Gastrocnemius medialis (tissue), 4 donors: ENCODE data around the gene NCAPG2. TPM values are rescaled to one million over a fixed set of nuclear protein-coding genes. Genes with fewer than 3 reads are reported as not detected.

Experiments
- ATAC-seq, 2 donors: fragments of 150-250 bp; one replicate each; pipeline ENCODE4 v1.9.1; 2016
- DNase-seq, 2 donors: peaks; one replicate each; pipeline ENCODE4 v3.0.0-alpha.2; 2019
- H3K27ac ChIP-seq, 4 donors: fragments of 200-600 bp; sonication (generic); 1 replicate in 1 of 4; 2 replicates in 3 of 4; pipeline ENCODE4 v1.5.1; 2016 to 2018; ENCODE audit warnings: mild to moderate bottlenecking in 2 of 4, moderate library complexity in 1 of 4
- H3K27me3 ChIP-seq, 3 donors: fragments of 200-600 bp; sonication (generic) in 2 of 3; 1 replicate in 1 of 3; 2 replicates in 2 of 3; pipeline versions ENCODE4 v1.5.1 to v1.6.0; 2016 to 2019; ENCODE audit warnings: mild to moderate bottlenecking in 1 of 3, moderate library complexity in 1 of 3
- H3K36me3 ChIP-seq, 2 donors: fragments of 200-600 bp; sonication (generic) in 1 of 2; one replicate each; pipeline ENCODE4 v1.5.1; 2017 to 2018
- H3K4me1 ChIP-seq, 2 donors: fragments of 200-600 bp; sonication (generic) in 1 of 2; one replicate each; pipeline ENCODE4 v1.5.1; 2016 to 2017; ENCODE audit warnings: mild to moderate bottlenecking in 2 of 2
- H3K4me3 ChIP-seq, 4 donors: fragments of 200-600 bp; sonication (generic) in 3 of 4; 1 replicate in 1 of 4; 2 replicates in 3 of 4; pipeline ENCODE4 v1.5.1; 2016 to 2019; ENCODE audit warnings: mild to moderate bottlenecking in 2 of 4
- H3K9me3 ChIP-seq, 3 donors: fragments of 200-600 bp; sonication (generic) in 2 of 3; 1 replicate in 1 of 3; 2 replicates in 2 of 3; pipeline ENCODE4 v1.5.1; 2016 to 2019
- POLR2A ChIP-seq, 2 donors: fragments of 450-650 bp; IDR thresholded peaks; one replicate each; pipeline ENCODE4 v1.6.1; 2017; ENCODE audit warnings: antibody characterized with exemption in 2 of 2, mild to moderate bottlenecking in 2 of 2, moderate library complexity in 2 of 2
- in situ Hi-C, 4 donors: fragments of 200-750 bp; cut with MboI; loops; one replicate each; pipeline versions ENCODE4 v1.15.0 to v1.8.0; 2017; ENCODE audit warnings: low sequenced_read_pairs in 4 of 4
- intact Hi-C: fragments of 100-400 bp; cut with DNase I; formaldehyde crosslinking; loops from one replicate; pipeline ENCODE4 v1.15.1; 2023; ENCODE audit warnings: low total_unique reads
- total RNA-seq, 4 donors: library from RNA; depleted of rRNA; stranded (reverse); fragments of >200 nt; gene quantifications; one replicate each; pipeline versions ENCODE4 v1.1.0 to v1.2.3, GENCODE V29; 2016
- TF ChIP-seq, protein P1 (sequence below), 5 experiments: fragments of 450-650 bp in 3 of 5; fragments of 200-600 bp in 2 of 5; sonication (generic) in 2 of 5; IDR thresholded peaks in 4 of 5; conservative IDR thresholded peaks in 1 of 5; 1 replicate in 4 of 5; 2 replicates in 1 of 5; pipeline ENCODE4 v1.5.1; 2016 to 2019; ENCODE audit warnings: antibody characterized with exemption in 5 of 5, mild to moderate bottlenecking in 3 of 5, moderate library complexity in 3 of 5

Gene NCAPG2
- total RNA-seq, 4 donors from 2014 or later: 3.0 to 4.5 (median 3.9) TPM

DNA sequence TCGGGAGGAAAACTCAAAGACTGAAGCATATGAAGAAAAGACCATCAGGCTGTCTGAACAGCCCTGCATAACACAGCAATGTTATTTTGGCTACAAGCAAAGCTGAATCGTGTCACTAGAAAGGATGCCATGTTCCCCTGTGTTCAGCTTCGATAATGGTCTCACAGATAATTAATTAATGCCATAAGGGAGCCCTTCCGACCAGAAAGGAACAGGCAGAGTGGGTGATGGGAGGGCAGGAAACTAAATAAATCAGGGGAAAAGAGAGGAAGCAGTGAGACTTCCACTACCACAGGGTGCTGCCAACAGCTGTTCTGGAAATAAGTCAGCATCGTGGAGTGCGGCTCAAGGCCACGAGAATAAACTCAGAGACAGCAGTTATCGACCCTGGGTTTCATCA lies 120.2 kb downstream of the NCAPG2 start:
- TF ChIP-seq, protein P1, sequence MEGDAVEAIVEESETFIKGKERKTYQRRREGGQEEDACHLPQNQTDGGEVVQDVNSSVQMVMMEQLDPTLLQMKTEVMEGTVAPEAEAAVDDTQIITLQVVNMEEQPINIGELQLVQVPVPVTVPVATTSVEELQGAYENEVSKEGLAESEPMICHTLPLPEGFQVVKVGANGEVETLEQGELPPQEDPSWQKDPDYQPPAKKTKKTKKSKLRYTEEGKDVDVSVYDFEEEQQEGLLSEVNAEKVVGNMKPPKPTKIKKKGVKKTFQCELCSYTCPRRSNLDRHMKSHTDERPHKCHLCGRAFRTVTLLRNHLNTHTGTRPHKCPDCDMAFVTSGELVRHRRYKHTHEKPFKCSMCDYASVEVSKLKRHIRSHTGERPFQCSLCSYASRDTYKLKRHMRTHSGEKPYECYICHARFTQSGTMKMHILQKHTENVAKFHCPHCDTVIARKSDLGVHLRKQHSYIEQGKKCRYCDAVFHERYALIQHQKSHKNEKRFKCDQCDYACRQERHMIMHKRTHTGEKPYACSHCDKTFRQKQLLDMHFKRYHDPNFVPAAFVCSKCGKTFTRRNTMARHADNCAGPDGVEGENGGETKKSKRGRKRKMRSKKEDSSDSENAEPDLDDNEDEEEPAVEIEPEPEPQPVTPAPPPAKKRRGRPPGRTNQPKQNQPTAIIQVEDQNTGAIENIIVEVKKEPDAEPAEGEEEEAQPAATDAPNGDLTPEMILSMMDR (IDR thresholded peaks at IDR 0.05 in 4 of 5, conservative IDR thresholded peaks at IDR 0.05 in 1 of 5): no peak
- no peak for TF ChIP-seq POLR2A (IDR thresholded peaks at IDR 0.05)
- H3K4me1 ChIP-seq: peaks cover 0 to 6% of the 10 kb centered on the region in 2 donors
- no peak overlapping the region for H3K4me3 ChIP-seq
- in situ Hi-C loops (no loop called here), intact Hi-C loops (no loop called here)
- H3K27me3 ChIP-seq: peaks cover 44 to 59% (median 55%) of the 10 kb centered on the region in 3 donors
- H3K27ac ChIP-seq: no peak overlapping the region
- no peaks in the 10 kb centered on the region for H3K9me3 ChIP-seq
- no peak for ATAC-seq
- no peak for DNase-seq
- no peaks in the 10 kb centered on the region for H3K36me3 ChIP-seq

DNA sequence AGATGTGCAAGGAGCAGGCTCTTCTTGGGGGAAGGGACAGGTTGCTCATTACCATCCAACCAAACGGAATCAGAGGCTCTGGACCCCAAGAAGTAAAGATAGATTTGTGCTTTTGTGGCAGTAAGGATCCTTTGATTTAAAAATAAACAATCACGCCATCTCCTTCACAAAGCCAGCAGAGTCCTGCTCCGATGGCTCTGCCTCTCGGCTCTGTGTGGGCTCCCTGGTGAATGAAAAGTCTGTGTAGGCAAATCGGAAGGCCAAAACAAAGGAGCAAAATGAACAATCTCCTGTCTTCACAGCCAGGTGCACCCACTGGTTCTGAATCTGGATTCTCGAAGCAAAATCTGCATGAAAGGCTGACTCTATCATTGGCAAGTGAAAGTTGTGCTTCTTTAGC lies 120.8 kb downstream of the NCAPG2 start:
- in situ Hi-C loops: no loop called here
- peaks cover 44 to 56% (median 55%) of the 10 kb centered on the region in 3 donors for H3K27me3 ChIP-seq
- no peak overlapping the region for H3K4me3 ChIP-seq
- peaks cover 0 to 6% of the 10 kb centered on the region in 2 donors for H3K4me1 ChIP-seq
- no peak for TF ChIP-seq POLR2A (IDR thresholded peaks at IDR 0.05)
- TF ChIP-seq, protein P1 (IDR thresholded peaks at IDR 0.05 in 4 of 5, conservative IDR thresholded peaks at IDR 0.05 in 1 of 5): no peak
- intact Hi-C loops: no loop called here
- ATAC-seq (no peak), DNase-seq (no peak)
- no peaks in the 10 kb centered on the region for H3K36me3 ChIP-seq
- no peaks in the 10 kb centered on the region for H3K9me3 ChIP-seq
- H3K27ac ChIP-seq: no peak overlapping the region

DNA sequence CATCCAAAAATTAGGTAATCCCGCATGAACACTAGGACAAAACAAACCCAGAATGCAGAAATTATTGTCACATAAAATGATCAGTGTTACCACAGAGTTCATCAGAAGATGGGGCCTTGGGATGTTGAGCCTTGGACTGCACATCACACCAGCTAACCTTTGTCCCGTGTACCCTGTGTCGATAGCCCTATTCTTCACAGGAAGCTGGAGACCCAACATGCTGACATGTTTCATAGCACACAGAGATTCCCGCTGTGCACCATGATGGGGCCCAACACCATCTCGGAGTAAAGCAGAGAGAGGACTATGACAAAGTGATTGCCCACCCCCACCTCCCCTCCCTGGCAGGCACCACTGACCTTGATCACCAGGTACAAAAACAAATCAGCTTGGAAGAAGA lies 121.5 kb downstream of the NCAPG2 start:
- no peaks in the 10 kb centered on the region for H3K9me3 ChIP-seq
- in situ Hi-C loops: no loop called here
- no peak for TF ChIP-seq POLR2A (IDR thresholded peaks at IDR 0.05)
- TF ChIP-seq, protein P1 (IDR thresholded peaks at IDR 0.05 in 4 of 5, conservative IDR thresholded peaks at IDR 0.05 in 1 of 5): no peak
- H3K27ac ChIP-seq: no peak overlapping the region
- H3K4me3 ChIP-seq: no peak overlapping the region
- H3K4me1 ChIP-seq: peaks cover 0 to 6% of the 10 kb centered on the region in 2 donors
- ATAC-seq: no peak
- intact Hi-C loops: no loop called here
- no peaks in the 10 kb centered on the region for H3K36me3 ChIP-seq
- DNase-seq: no peak
- peaks cover 44 to 49% (median 49%) of the 10 kb centered on the region in 3 donors for H3K27me3 ChIP-seq

DNA sequence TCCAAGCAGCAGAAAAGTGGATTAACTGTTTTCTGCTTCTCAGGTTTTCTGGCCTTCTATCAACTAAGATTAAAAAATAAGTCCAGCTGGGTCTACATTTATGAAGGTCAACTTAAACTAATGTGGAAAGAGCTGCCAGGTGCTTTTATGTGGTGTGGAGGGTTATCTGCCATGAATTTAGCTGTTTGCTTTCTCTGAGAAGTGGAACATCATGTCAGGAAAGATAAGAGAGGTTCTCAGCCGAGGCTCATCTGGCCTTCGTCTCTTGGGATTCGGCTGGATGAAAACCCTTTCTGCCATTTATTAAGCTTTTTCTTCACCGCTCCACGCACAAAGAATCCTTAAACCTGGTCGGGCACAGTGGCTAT lies 122.5 kb downstream of the NCAPG2 start:
- TF ChIP-seq, protein P1 (IDR thresholded peaks at IDR 0.05 in 4 of 5, conservative IDR thresholded peaks at IDR 0.05 in 1 of 5): no peak
- no peak for TF ChIP-seq POLR2A (IDR thresholded peaks at IDR 0.05)
- Histone ChIP-seq H3K27ac (no peak overlapping the region), H3K27me3 (peaks cover 44 to 47% (median 47%) of the 10 kb centered on the region in 3 donors), H3K4me3 (no peak overlapping the region), H3K4me1 (peaks cover 0 to 6% of the 10 kb centered on the region in 2 donors), H3K36me3 (no peaks in the 10 kb centered on the region), H3K9me3 (no peaks in the 10 kb centered on the region)
- intact Hi-C loops: no loop called here
- DNase-seq (no peak), ATAC-seq (no peak)
- in situ Hi-C loops: no loop called here

DNA sequence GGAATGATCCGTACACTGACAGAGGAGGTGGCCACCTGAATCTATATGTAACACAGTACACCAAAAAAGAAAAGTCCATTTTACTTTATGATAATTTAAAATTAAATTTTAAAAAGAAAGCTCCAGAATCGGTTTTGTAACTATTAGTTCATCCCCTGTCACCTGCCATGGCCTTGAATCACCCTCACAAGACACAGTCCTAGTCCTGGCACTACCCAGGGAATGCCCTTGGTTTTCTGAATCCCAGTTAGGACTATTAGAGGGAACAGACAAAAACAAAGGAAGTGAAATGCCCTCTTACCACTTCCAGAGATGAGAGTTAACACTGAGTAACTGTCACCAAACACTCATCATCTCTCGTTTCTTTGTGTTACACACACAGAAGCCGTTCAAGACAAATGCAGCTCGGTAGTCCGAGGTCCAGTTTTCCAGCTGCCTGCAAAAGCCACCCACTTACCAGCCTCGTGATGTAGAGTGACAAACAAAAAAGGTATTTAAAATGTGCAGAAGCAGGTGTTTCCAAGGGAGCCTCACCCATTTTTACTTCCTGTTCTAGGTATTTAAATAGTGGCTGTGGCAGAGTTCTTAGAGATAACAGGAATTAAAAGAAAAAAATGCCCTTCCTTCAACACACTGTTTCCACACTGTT lies 123.0 kb downstream of the NCAPG2 start:
- intact Hi-C loops: no loop called here
- Histone ChIP-seq H3K9me3 (no peaks in the 10 kb centered on the region), H3K27me3 (peaks cover 42 to 43% (median 43%) of the 10 kb centered on the region in 3 donors), H3K4me1 (peaks cover 0 to 5% of the 10 kb centered on the region in 2 donors), H3K36me3 (no peaks in the 10 kb centered on the region), H3K27ac (no peak overlapping the region), H3K4me3 (no peak overlapping the region)
- ATAC-seq (no peak), DNase-seq (no peak)
- TF ChIP-seq, protein P1 (IDR thresholded peaks at IDR 0.05 in 4 of 5, conservative IDR thresholded peaks at IDR 0.05 in 1 of 5): no peak
- TF ChIP-seq POLR2A (IDR thresholded peaks at IDR 0.05): no peak
- in situ Hi-C loops: no loop called here
